GM12878 (cell line): ENCODE results near the gene FBXL17. TPM values are rescaled to one million over a fixed set of nuclear protein-coding genes. Genes with fewer than 3 reads are reported as not detected.

ENCODE experiments used
- ATAC-seq: fragments of 200-7000 bp; cut with Tn5 transposase; 3 replicates; pipeline ENCODE4 v1.9.1; 2020; ENCODE audit warnings: mild to moderate bottlenecking, moderate library complexity
- BruUV-seq: library from RNA; stranded (reverse); fragments of 400-500 nt; replicated peaks from 2 replicates; lab custom pipeline; 2021; lab: Mats Ljungman, UMichigan
- CTCF ChIA-PET: fragments of 300-600 bp; sonication (Branson Sonifier 250); formaldehyde crosslinking; extraction: SDS; loops from one replicate; lab custom pipeline; 2021; ENCODE audit warnings: inconsistent platforms; lab: Yijun Ruan, JAX
- POLR2A ChIA-PET: fragments of 350-600 bp; formaldehyde crosslinking; extraction: SDS; loops from one replicate; lab custom pipeline; 2021; ENCODE audit warnings: inconsistent platforms; lab: Charles Lee
- RAD21 ChIA-PET: fragments of 300-600 bp; sonication (Branson Sonifier 250); formaldehyde crosslinking; loops from one replicate; lab custom pipeline; 2023; ENCODE audit warnings: antibody characterized with exemption; ENCODE audit not compliant: unreplicated experiment; lab: Charles Lee
- SMC1A ChIA-PET: fragments of 300-600 bp; sonication (Branson Sonifier 250); formaldehyde crosslinking; loops from one replicate; lab custom pipeline; 2023; ENCODE audit not compliant: unreplicated experiment, uncharacterized antibody; lab: Charles Lee
- DNase-seq: peaks from one replicate; pipeline ENCODE4 v3.0.0-alpha.2; 2011; ENCODE audit warnings: low read depth, low spot score
- FAIRE-seq: peaks from 3 replicates; lab custom pipeline; 2011; peaks lifted over from hg19 to GRCh38; lab: Jason Lieb, UNC
- H2AFZ ChIP-seq: 2 replicates; pipeline ENCODE4 v1.6.0; 2011; ENCODE audit warnings: low read depth, low read length, control low read depth; ENCODE audit not compliant: control insufficient read depth
- H3K27ac ChIP-seq: 2 replicates; pipeline ENCODE4 v1.5.1; 2011; ENCODE audit warnings: control low read depth; ENCODE audit not compliant: control insufficient read depth, insufficient read depth
- H3K27me3 ChIP-seq, 2 experiments: replicated peaks in 1 of 2; 2 replicates each; pipeline versions ENCODE4 v1.6.0 to v1.6.1; 2011; ENCODE audit warnings: low read length in 1 of 2; ENCODE audit not compliant: control insufficient read depth in 2 of 2, insufficient read depth in 2 of 2
- H3K36me3 ChIP-seq, 2 experiments: 2 replicates each; pipeline ENCODE4 v1.5.1; 2011; ENCODE audit warnings: low read length in 1 of 2; ENCODE audit not compliant: control insufficient read depth in 2 of 2, insufficient read depth in 2 of 2
- H3K4me1 ChIP-seq: 2 replicates; pipeline ENCODE4 v1.6.1; 2011; ENCODE audit warnings: mild to moderate bottlenecking, low read length, moderate library complexity, mixed read lengths; ENCODE audit not compliant: control insufficient read depth, insufficient read depth
- H3K4me2 ChIP-seq: 2 replicates; pipeline ENCODE4 v1.6.0; 2011; ENCODE audit warnings: control low read depth; ENCODE audit not compliant: control insufficient read depth, insufficient read depth
- H3K4me3 ChIP-seq: fragments of 200-600 bp; sonication (generic); 2 replicates; pipeline ENCODE4 v1.5.1; 2016
- H3K79me2 ChIP-seq: 2 replicates; pipeline ENCODE4 v1.6.0; 2011; ENCODE audit warnings: low read length; ENCODE audit not compliant: control insufficient read depth, insufficient read depth
- H3K9ac ChIP-seq: 2 replicates; pipeline ENCODE4 v1.8.0; 2011; ENCODE audit warnings: low read length, control low read depth, mixed read lengths; ENCODE audit not compliant: control insufficient read depth, insufficient read depth
- H3K9me3 ChIP-seq: replicated peaks from 3 replicates; pipeline ENCODE4 v1.5.1; 2011; ENCODE audit warnings: mild to moderate bottlenecking, low read length; ENCODE audit not compliant: control insufficient read depth, insufficient read depth
- H4K20me1 ChIP-seq: 2 replicates; pipeline ENCODE4 v1.6.0; 2011; ENCODE audit not compliant: control insufficient read depth, insufficient read depth
- BCL11A ChIP-seq: IDR thresholded peaks from 2 replicates; pipeline ENCODE4 v1.6.1; 2011; ENCODE audit warnings: low read depth, low read length
- CBFB ChIP-seq: IDR thresholded peaks from 2 replicates; pipeline ENCODE4 v1.6.1; 2016; ENCODE audit warnings: antibody characterized with exemption, low read depth
- CREM ChIP-seq: IDR thresholded peaks from 2 replicates; pipeline ENCODE4 v1.6.1; 2014; ENCODE audit warnings: antibody characterized with exemption, low read depth
- CTCF ChIP-seq, 3 experiments: IDR thresholded peaks in 2 of 3; conservative IDR thresholded peaks in 1 of 3; 2 replicates each; pipeline ENCODE4 v1.5.1; 2011; ENCODE audit warnings: low read depth in 3 of 3, low read length in 3 of 3, mild to moderate bottlenecking in 3 of 3, control low read depth in 2 of 3, moderate library complexity in 2 of 3, inconsistent platforms in 1 of 3, mixed read lengths in 1 of 3; ENCODE audit not compliant: control insufficient read depth in 2 of 3, insufficient read depth in 1 of 3; ENCODE audit errors: extremely low read depth in 1 of 3
- ETV6 ChIP-seq, 2 experiments: fragments of 450-650 bp in 1 of 2; IDR thresholded peaks in 1 of 2; conservative IDR thresholded peaks in 1 of 2; 2 replicates each; pipeline ENCODE4 v1.6.1; 2014; ENCODE audit warnings: antibody characterized with exemption in 1 of 2, borderline replicate concordance in 1 of 2, low read depth in 1 of 2, mild to moderate bottlenecking in 1 of 2, moderate library complexity in 1 of 2
- FOXK2 ChIP-seq: fragments of 450-650 bp; IDR thresholded peaks from 2 replicates; pipeline ENCODE4 v1.6.1; 2017; ENCODE audit warnings: mild to moderate bottlenecking, moderate library complexity
- IKZF1 ChIP-seq: fragments of 450-650 bp; conservative IDR thresholded peaks from 2 replicates; pipeline ENCODE4 v1.6.1; 2017; ENCODE audit warnings: antibody characterized with exemption, mild to moderate bottlenecking
- NKRF ChIP-seq: fragments of 450-650 bp; conservative IDR thresholded peaks from 2 replicates; pipeline ENCODE4 v1.6.1; 2017; ENCODE audit warnings: mild to moderate bottlenecking, moderate library complexity
- RELA ChIP-seq: fragments of 450-650 bp; IDR thresholded peaks from 2 replicates; pipeline ENCODE4 v1.8.0; 2014; ENCODE audit warnings: borderline replicate concordance; ENCODE audit not compliant: partially characterized antibody
- SMAD5 ChIP-seq: IDR thresholded peaks from 2 replicates; pipeline ENCODE4 v1.6.1; 2016; ENCODE audit warnings: antibody characterized with exemption, low read depth
- YY1 ChIP-seq: IDR thresholded peaks from 2 replicates; pipeline ENCODE4 v1.6.1; 2011; ENCODE audit warnings: low read depth, mild to moderate bottlenecking, low read length
- ZSCAN29 ChIP-seq: fragments of 450-650 bp; IDR thresholded peaks from 2 replicates; pipeline ENCODE4 v1.6.1; 2017; ENCODE audit warnings: mild to moderate bottlenecking, moderate library complexity
- in situ Hi-C: fragments of 300-500 bp; cut with MboI; formaldehyde crosslinking; loops from 9 replicates; pipeline ENCODE4 v1.14.3; 2018; ENCODE audit warnings: mixed read lengths
- intact Hi-C: fragments of 100-400 bp; cut with micrococcal nuclease; formaldehyde crosslinking; loops from one replicate; pipeline ENCODE4 v1.14.2; 2022; ENCODE audit not compliant: unreplicated experiment
- polyA plus RNA-seq, 11 experiments: library from polyadenylated mRNA; depleted of rRNA in 4 of 11; unstranded in 6 of 11; stranded (reverse) in 5 of 11; fragments of >200 nt; fragmentation: Nextera tagmentation in 4 of 11; fragmentation: Illumina TruSeq in 1 of 11; extraction: Ambion mirVana in 4 of 11; extraction: Trizol in 1 of 11; gene quantifications; 1 replicate in 1 of 11; 2 replicates in 10 of 11; pipeline versions ENCODE4 v1.2.1 to v1.2.3, GENCODE V29; 2011 to 2016; ENCODE audit warnings: inconsistent platforms in 2 of 11, missing spikeins in 2 of 11, low read depth in 1 of 11
- total RNA-seq, 4 experiments: library from RNA; depleted of rRNA in 3 of 4; stranded (reverse); fragments of >200 nt in 3 of 4; fragmentation: Illumina TruSeq in 1 of 4; extraction: Trizol in 1 of 4; gene quantifications; 2 replicates each; pipeline versions ENCODE4 v1.2.1 to v1.2.3, GENCODE V29; 2013 to 2021

Gene FBXL17
- total and polyA plus RNA-seq, 10 of the 15 experiments (the other 5 are each of a cell fraction or from before 2014, with no cell fraction given): 0.88 to 9.0 (median 4.4) TPM

- no peak overlapping the region for H3K27ac ChIP-seq
- TF ChIP-seq SMAD5: no peak
- TF ChIP-seq FOXK2: no peak
- no peak for TF ChIP-seq ZSCAN29
- TF ChIP-seq YY1: no peak
- no peak for TF ChIP-seq NKRF
- TF ChIP-seq ETV6 (conservative IDR thresholded peaks at IDR 0.05 in 1 of 2, IDR thresholded peaks at IDR 0.05 in 1 of 2; ENCODE audit: borderline replicate concordance in 1 of 2, low read depth in 1 of 2): no peak
- no peak for TF ChIP-seq IKZF1
- TF ChIP-seq CREM: no peak
- TF ChIP-seq RELA: no peak
- TF ChIP-seq CBFB: no peak
- no peak for TF ChIP-seq CTCF (IDR thresholded peaks at IDR 0.05 in 2 of 3, conservative IDR thresholded peaks at IDR 0.05 in 1 of 3; ENCODE audit: control insufficient read depth in 2 of 3, extremely low read depth in 1 of 3, insufficient read depth in 1 of 3, low read depth in 3 of 3, low read length in 3 of 3)
- no peak for TF ChIP-seq BCL11A
- no peaks in the 10 kb centered on the region for H3K4me1 ChIP-seq
- no peak overlapping the region for H3K4me2 ChIP-seq
- ChIA-PET POLR2A (no interaction called here), RAD21 (no interaction called here), CTCF (no interaction called here), SMC1A (no interaction called here)
- H4K20me1 ChIP-seq: no peaks in the 10 kb centered on the region
- DNase-seq: no peak
- no TSS peak for BruUV-seq
- intact Hi-C loops (no loop called here), in situ Hi-C loops (no loop called here)
- H3K36me3 ChIP-seq: no peaks in the 10 kb centered on the region
- ATAC-seq: no peak
- no peak overlapping the region for H3K9ac ChIP-seq
- H2AFZ ChIP-seq: no peak overlapping the region
- FAIRE-seq: no peak
- no peaks in the 10 kb centered on the region; the same call in 2 of the 3 replicates for H3K9me3 ChIP-seq
- H3K27me3 ChIP-seq: no peaks in the 10 kb centered on the region
- no peaks in the 10 kb centered on the region for H3K79me2 ChIP-seq
- H3K4me3 ChIP-seq: no peak overlapping the region
Measured at GRCh38 chr5:108415726-108416125, 33.8 kb upstream of the FBXL17 start.
